Smooth muscle cell (in vitro differentiated cells): ENCODE measurements around the gene THAP3. TPM values are rescaled to one million over a fixed set of nuclear protein-coding genes. Genes with fewer than 3 reads are reported as not detected.

ENCODE experiments used
- DNase-seq: peaks from one replicate; lab custom pipeline; 2025; ENCODE audit not compliant: unreplicated experiment; lab: John Stamatoyannopoulos, UW
- H2AFZ ChIP-seq: fragments of 200-600 bp; sonication (generic); 2 replicates; pipeline ENCODE4 v1.6.0; 2016; ENCODE audit warnings: antibody characterized with exemption, low read depth, mild to moderate bottlenecking
- H3F3A ChIP-seq: fragments of 200-600 bp; sonication (generic); 2 replicates; pipeline ENCODE4 v1.6.0; 2017; ENCODE audit warnings: antibody characterized with exemption, low read depth
- H3K27ac ChIP-seq: fragments of 200-600 bp; sonication (generic); 2 replicates; pipeline ENCODE4 v1.5.1; 2016; ENCODE audit warnings: low read depth, mild to moderate bottlenecking
- H3K27me3 ChIP-seq: fragments of 200-600 bp; sonication (generic); 2 replicates; pipeline ENCODE4 v1.6.1; 2016; ENCODE audit warnings: low read depth, mild to moderate bottlenecking
- H3K36me3 ChIP-seq: fragments of 200-600 bp; sonication (generic); 2 replicates; pipeline ENCODE4 v1.5.1; 2016; ENCODE audit warnings: low read depth
- H3K4me1 ChIP-seq: fragments of 200-600 bp; sonication (generic); 2 replicates; pipeline ENCODE4 v1.5.1; 2016; ENCODE audit warnings: low read depth
- H3K4me2 ChIP-seq: fragments of 200-600 bp; sonication (generic); 2 replicates; pipeline ENCODE4 v1.6.0; 2016; ENCODE audit warnings: mild to moderate bottlenecking
- H3K4me3 ChIP-seq: fragments of 200-600 bp; sonication (generic); 2 replicates; pipeline ENCODE4 v1.5.1; 2016; ENCODE audit warnings: mild to moderate bottlenecking
- H3K79me2 ChIP-seq: fragments of 200-600 bp; sonication (generic); 2 replicates; pipeline ENCODE4 v1.6.0; 2016; ENCODE audit warnings: low read depth, mild to moderate bottlenecking
- H3K9ac ChIP-seq: fragments of 200-600 bp; sonication (generic); 2 replicates; pipeline ENCODE4 v1.6.0; 2016; ENCODE audit warnings: low read depth
- H3K9me3 ChIP-seq: fragments of 200-600 bp; sonication (generic); replicated peaks from 2 replicates; pipeline ENCODE4 v1.5.1; 2016; ENCODE audit warnings: low read depth
- H4K20me1 ChIP-seq: fragments of 200-600 bp; sonication (generic); 2 replicates; pipeline ENCODE4 v1.6.0; 2016; ENCODE audit warnings: low read depth
- whole genome bisulfite sequencing: methylation state at CpG from one replicate; pipeline ENCODE4 v1.1.7; 2016; ENCODE audit warnings: low lambda C conversion rate; 5-methylcytosine and 5-hydroxymethylcytosine counted together
- polyA plus RNA-seq: library from polyadenylated mRNA; unstranded; fragments of >200 nt; fragmentation: Nextera tagmentation; extraction: Ambion mirVana; gene quantifications from 2 replicates; pipeline ENCODE4 v1.2.1, GENCODE V29; 2016
- total RNA-seq: library from RNA; depleted of rRNA; stranded (reverse); fragments of >200 nt; gene quantifications from 2 replicates; pipeline ENCODE4 v1.2.3, GENCODE V29; 2014
- TF ChIP-seq, protein P1 (sequence below): fragments of 200-600 bp; sonication (generic); IDR thresholded peaks from 2 replicates; pipeline ENCODE4 v1.5.1; 2017; ENCODE audit warnings: borderline replicate concordance, mild to moderate bottlenecking, antibody characterized with exemption; ENCODE audit not compliant: insufficient read depth, poor library complexity, severe bottlenecking

THAP3 gene
- total and polyA plus RNA-seq, 2 experiments from 2014 or later = 10.5 to 34.8 TPM

DNA sequence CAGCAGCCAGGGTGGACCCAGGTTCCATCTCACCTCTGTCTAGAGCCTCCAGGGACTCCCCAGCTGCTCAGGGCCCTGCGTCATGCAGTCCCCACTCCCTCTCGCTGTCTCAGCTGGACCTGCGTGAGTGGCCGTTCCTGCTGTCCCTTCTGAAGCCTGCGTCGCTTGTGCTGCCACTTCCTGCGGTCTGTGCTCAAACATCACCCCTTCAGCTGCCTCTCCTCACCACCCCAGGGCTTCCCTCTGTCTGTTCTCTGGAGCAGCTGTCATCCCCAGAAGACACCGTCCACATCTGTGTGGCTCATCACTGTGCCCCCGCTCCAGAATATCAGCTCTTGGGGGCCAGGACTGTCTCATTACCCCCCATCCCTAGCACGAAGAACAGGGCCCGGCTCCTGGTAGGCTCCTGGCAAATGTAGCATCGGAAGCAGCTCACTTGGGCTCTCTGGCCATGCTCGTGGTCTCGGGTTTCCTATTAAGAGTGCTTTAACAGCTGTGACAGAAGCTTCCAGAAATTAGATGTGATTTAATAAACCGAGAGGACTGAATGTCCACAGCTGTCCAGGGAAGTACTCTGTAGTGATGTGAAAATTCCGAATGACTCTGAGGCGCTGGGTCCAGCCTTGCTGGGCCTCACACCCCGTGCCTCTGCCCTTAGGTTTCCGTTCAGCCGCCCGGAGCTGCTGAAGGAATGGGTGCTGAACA lies 3.3 kb downstream of the THAP3 start:
- H3K27me3 ChIP-seq = no peaks in the 10 kb centered on the region
- TF ChIP-seq, protein P1, sequence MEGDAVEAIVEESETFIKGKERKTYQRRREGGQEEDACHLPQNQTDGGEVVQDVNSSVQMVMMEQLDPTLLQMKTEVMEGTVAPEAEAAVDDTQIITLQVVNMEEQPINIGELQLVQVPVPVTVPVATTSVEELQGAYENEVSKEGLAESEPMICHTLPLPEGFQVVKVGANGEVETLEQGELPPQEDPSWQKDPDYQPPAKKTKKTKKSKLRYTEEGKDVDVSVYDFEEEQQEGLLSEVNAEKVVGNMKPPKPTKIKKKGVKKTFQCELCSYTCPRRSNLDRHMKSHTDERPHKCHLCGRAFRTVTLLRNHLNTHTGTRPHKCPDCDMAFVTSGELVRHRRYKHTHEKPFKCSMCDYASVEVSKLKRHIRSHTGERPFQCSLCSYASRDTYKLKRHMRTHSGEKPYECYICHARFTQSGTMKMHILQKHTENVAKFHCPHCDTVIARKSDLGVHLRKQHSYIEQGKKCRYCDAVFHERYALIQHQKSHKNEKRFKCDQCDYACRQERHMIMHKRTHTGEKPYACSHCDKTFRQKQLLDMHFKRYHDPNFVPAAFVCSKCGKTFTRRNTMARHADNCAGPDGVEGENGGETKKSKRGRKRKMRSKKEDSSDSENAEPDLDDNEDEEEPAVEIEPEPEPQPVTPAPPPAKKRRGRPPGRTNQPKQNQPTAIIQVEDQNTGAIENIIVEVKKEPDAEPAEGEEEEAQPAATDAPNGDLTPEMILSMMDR = no peak
- H3F3A ChIP-seq = peaks cover 11% of the 10 kb centered on the region
- H3K79me2 ChIP-seq = peaks cover 33% of the 10 kb centered on the region
- H2AFZ ChIP-seq = no peak overlapping the region
- H3K4me2 ChIP-seq = no peak overlapping the region
- no peak overlapping the region for H3K27ac ChIP-seq
- 91% methylated on average over 21 of the region's 21 CpGs for WGBS
- H3K4me3 ChIP-seq = no peak overlapping the region
- no peak for DNase-seq
- no peaks in the 10 kb centered on the region for H3K9me3 ChIP-seq
- no peak overlapping the region for H3K9ac ChIP-seq
- peaks cover 8% of the 10 kb centered on the region for H3K4me1 ChIP-seq
- H3K36me3 ChIP-seq = no peaks in the 10 kb centered on the region
- peaks cover 33% of the 10 kb centered on the region for H4K20me1 ChIP-seq

- peaks cover 24% of the 10 kb centered on the region for H4K20me1 ChIP-seq
- no peak for DNase-seq
- H2AFZ ChIP-seq = no peak overlapping the region
- peaks cover 8% of the 10 kb centered on the region for H3F3A ChIP-seq
- H3K4me1 ChIP-seq = peaks cover 8% of the 10 kb centered on the region
- H3K4me2 ChIP-seq = no peak overlapping the region
- WGBS = 89% methylated on average over 8 of the region's 12 CpGs
- no peak overlapping the region for H3K9ac ChIP-seq
- H3K27me3 ChIP-seq = no peaks in the 10 kb centered on the region
- no peak overlapping the region for H3K27ac ChIP-seq
- no peaks in the 10 kb centered on the region for H3K36me3 ChIP-seq
- no peak overlapping the region for H3K4me3 ChIP-seq
- H3K79me2 ChIP-seq = peaks cover 33% of the 10 kb centered on the region
- no peaks in the 10 kb centered on the region for H3K9me3 ChIP-seq
- TF ChIP-seq, protein P1 = no peak
Observed at GRCh38 chr1:6628971-6629479, 4.4 kb downstream of the THAP3 start.

DNA sequence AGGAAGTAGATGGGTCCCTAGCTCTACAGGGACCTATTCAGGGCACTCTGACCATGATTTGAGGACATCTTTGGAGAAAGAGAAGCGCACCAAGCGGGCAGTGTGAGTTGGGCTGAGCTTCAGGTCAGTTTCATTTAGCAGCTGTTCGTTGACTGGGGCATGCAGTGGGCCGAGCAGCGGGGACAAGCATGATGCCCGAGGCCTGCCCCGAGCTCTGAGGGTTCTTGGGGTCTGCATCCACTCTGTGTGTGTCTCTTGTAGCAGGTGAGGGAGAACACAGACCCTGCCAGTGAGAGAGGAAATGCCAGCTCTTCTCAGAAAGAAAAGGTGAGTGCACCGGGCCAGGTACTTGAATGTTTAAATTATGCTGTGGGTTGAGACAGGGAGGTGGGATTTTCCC lies 5.4 kb downstream of the THAP3 start:
- no peaks in the 10 kb centered on the region for H3K9me3 ChIP-seq
- WGBS = 98% methylated on average over 8 of the region's 8 CpGs

More for the DNA sequence above, 5.4 kb downstream of the THAP3 start:
- no peak overlapping the region for H3K4me3 ChIP-seq
- H3K4me2 ChIP-seq = no peak overlapping the region
- no peak overlapping the region for H3K27ac ChIP-seq
- no peaks in the 10 kb centered on the region for H3K36me3 ChIP-seq
- H3K79me2 ChIP-seq = peaks cover 33% of the 10 kb centered on the region
- no peak for DNase-seq
- peaks cover 8% of the 10 kb centered on the region for H3K4me1 ChIP-seq
- H2AFZ ChIP-seq = no peak overlapping the region
- H3K27me3 ChIP-seq = no peaks in the 10 kb centered on the region
- TF ChIP-seq, protein P1 = no peak
- no peak overlapping the region for H3K9ac ChIP-seq
- peaks cover 24% of the 10 kb centered on the region for H4K20me1 ChIP-seq
- H3F3A ChIP-seq = no peaks in the 10 kb centered on the region
